Measurements from ENCODE around the gene MRPS10. TPM values are rescaled to one million over a fixed set of nuclear protein-coding genes. Genes with fewer than 3 reads are reported as not detected.
A peak's percentile ranks its signal among the peaks of the same experiment; 100 is the strongest.

MRPS10 gene
- 24.2 and 24.7 TPM in 2 replicates for total RNA-seq (2014; rRNA removed; shearing (Covaris generic))

GRCh38 chr6:42217519-42218367 lies at the start of gene MRPS10:
Gene MRPS10, minus strand, starts transcription at chr6:42217861. Its CDS starts 12 bp downstream, at chr6:42217849.
- DNase-seq (ENCODE audit: low spot score) = peak; percentile 95

- DNase-seq (ENCODE audit: low spot score) = no peak
Observed at GRCh38 chr6:42266538-42266937, 48.9 kb upstream of the MRPS10 start.

GRCh38 chr6:42264852-42265390 lies 47.3 kb upstream of the MRPS10 start:
- no peak for DNase-seq (ENCODE audit: low spot score)

- DNase-seq (ENCODE audit: low spot score) = no peak
Observed at GRCh38 chr6:42264162-42264851, 46.6 kb upstream of the MRPS10 start.

- no peak for DNase-seq (ENCODE audit: low spot score)
Observed at GRCh38 chr6:42263165-42263728, 45.6 kb upstream of the MRPS10 start.

- DNase-seq (ENCODE audit: low spot score) = no peak
Observed at GRCh38 chr6:42260972-42261371, 43.3 kb upstream of the MRPS10 start.

- peak; percentile 15 for DNase-seq (ENCODE audit: low spot score)
Observed at GRCh38 chr6:42260396-42260888, 42.8 kb upstream of the MRPS10 start.

- DNase-seq (ENCODE audit: low spot score) = no peak
Observed at GRCh38 chr6:42259841-42260395, 42.3 kb upstream of the MRPS10 start.

GRCh38 chr6:42259286-42259685 lies 41.6 kb upstream of the MRPS10 start:
- DNase-seq (ENCODE audit: low spot score) = no peak

GRCh38 chr6:42257614-42258013 lies 40.0 kb upstream of the MRPS10 start:
- DNase-seq (ENCODE audit: low spot score) = no peak

- DNase-seq (ENCODE audit: low spot score) = no peak
Observed at GRCh38 chr6:42257063-42257462, 39.4 kb upstream of the MRPS10 start.

GRCh38 chr6:42255050-42255449 lies 37.4 kb upstream of the MRPS10 start:
- DNase-seq (ENCODE audit: low spot score) = no peak

GRCh38 chr6:42254505-42254904 lies 36.8 kb upstream of the MRPS10 start:
- no peak for DNase-seq (ENCODE audit: low spot score)

- peak; percentile 80 for DNase-seq (ENCODE audit: low spot score)
Observed at GRCh38 chr6:42251911-42252637, 34.4 kb upstream of the MRPS10 start.

- no peak for DNase-seq (ENCODE audit: low spot score)
Observed at GRCh38 chr6:42251500-42251899, 33.8 kb upstream of the MRPS10 start.

GRCh38 chr6:42250274-42250931 lies 32.7 kb upstream of the MRPS10 start:
- no peak for DNase-seq (ENCODE audit: low spot score)

- no peak for DNase-seq (ENCODE audit: low spot score)
Observed at GRCh38 chr6:42249279-42249678, 31.6 kb upstream of the MRPS10 start.

GRCh38 chr6:42243046-42243445 lies 25.4 kb upstream of the MRPS10 start:
- no peak for DNase-seq (ENCODE audit: low spot score)

- DNase-seq (ENCODE audit: low spot score) = no peak
Observed at GRCh38 chr6:42241915-42242314, 24.3 kb upstream of the MRPS10 start.

- no peak for DNase-seq (ENCODE audit: low spot score)
Observed at GRCh38 chr6:42239736-42240375, 22.2 kb upstream of the MRPS10 start.
